RWPE1 (cell line): Measurements from ENCODE around the gene FAM228B.

Experiments
- CTCF ChIA-PET: fragments of 350-600 bp; sonication (Branson Sonifier 250); formaldehyde crosslinking; extraction: SDS; loops from one replicate; lab custom pipeline; 2021; lab: Yijun Ruan, JAX
- POLR2A ChIA-PET: fragments of 400-600 bp; formaldehyde crosslinking; extraction: SDS; loops from one replicate; lab custom pipeline; 2020; ENCODE audit warnings: antibody characterized with exemption; ENCODE audit not compliant: low non-redundant PET; lab: Yijun Ruan, JAX
- DNase-seq: peaks from one replicate; pipeline ENCODE4 v3.0.0; 2012; ENCODE audit warnings: low spot score
- H3K27ac ChIP-seq: fragments of 450-650 bp; 2 replicates; pipeline ENCODE4 v1.5.1; 2017
- TF ChIP-seq, protein P1 (sequence below): fragments of 450-650 bp; conservative IDR thresholded peaks from 2 replicates; pipeline ENCODE4 v1.5.1; 2017; ENCODE audit warnings: low read depth, mild to moderate bottlenecking

The FAM228B gene

DNA sequence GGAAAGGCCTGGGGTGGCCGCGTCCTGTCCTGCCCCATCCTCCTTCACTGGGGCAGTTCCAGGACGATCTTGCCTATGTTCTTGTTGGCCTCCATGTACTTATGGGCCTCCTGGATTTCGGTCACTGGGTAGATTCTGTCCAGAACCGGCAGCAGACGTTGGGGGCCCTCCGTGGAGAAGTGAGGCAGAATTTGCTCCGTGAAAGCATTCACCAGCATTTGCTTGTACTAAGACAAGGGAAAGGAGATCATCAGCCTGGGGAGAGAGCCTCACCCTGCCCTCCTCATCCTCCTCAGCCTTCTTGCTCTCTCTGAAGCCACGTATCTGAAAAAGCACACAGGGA, 45.8 kb upstream of the FAM228B start:
- CTCF ChIA-PET = interaction anchor here (0.6 to 1.6 kb wide), 2 partner anchors 137 to 151 kb away, joined by 4 to 5 read pairs; partner anchors contain the start of genes ATAD2B and UBXN2A
- TF ChIP-seq, protein P1, sequence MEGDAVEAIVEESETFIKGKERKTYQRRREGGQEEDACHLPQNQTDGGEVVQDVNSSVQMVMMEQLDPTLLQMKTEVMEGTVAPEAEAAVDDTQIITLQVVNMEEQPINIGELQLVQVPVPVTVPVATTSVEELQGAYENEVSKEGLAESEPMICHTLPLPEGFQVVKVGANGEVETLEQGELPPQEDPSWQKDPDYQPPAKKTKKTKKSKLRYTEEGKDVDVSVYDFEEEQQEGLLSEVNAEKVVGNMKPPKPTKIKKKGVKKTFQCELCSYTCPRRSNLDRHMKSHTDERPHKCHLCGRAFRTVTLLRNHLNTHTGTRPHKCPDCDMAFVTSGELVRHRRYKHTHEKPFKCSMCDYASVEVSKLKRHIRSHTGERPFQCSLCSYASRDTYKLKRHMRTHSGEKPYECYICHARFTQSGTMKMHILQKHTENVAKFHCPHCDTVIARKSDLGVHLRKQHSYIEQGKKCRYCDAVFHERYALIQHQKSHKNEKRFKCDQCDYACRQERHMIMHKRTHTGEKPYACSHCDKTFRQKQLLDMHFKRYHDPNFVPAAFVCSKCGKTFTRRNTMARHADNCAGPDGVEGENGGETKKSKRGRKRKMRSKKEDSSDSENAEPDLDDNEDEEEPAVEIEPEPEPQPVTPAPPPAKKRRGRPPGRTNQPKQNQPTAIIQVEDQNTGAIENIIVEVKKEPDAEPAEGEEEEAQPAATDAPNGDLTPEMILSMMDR = no peak
- POLR2A ChIA-PET = no interaction called here
- H3K27ac ChIP-seq = peak overlapping the region; percentile 90
- no peak for DNase-seq

GRCh38 chr2:24077879-24078278, 45.4 kb upstream of the FAM228B start:
- peak overlapping the region; percentile 90 for H3K27ac ChIP-seq
- ChIA-PET POLR2A (no interaction called here), CTCF (interaction anchor here (0.7 kb wide), 2 partner anchors 53 to 938 kb away, joined by 6 to 7 read pairs; no protein-coding TSS in a partner anchor)
- TF ChIP-seq, protein P1 = no peak
- no peak for DNase-seq

DNA sequence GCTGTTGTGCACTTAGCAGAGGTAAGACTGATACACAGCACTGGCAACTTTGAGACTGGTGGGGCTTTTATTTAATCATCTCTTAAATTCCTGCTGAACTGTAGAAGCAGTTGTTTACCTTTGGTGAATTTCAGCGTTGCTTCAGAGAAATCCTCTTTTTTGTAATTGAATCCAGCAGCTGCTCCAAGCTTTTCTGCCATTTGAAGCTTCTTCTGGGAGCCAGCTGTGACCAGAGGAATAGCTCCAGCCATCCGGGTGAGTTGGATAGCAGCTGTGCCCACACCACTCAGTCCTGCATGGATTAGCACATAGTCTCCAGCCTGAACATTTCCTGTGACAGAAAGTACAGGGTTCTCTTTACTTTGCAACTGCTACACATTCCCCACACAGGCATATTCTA, 42.6 kb upstream of the FAM228B start:
- H3K27ac ChIP-seq = no peak overlapping the region
- DNase-seq = no peak
- CTCF ChIA-PET = no interaction called here
- TF ChIP-seq, protein P1 = no peak
- POLR2A ChIA-PET = no interaction called here

DNA sequence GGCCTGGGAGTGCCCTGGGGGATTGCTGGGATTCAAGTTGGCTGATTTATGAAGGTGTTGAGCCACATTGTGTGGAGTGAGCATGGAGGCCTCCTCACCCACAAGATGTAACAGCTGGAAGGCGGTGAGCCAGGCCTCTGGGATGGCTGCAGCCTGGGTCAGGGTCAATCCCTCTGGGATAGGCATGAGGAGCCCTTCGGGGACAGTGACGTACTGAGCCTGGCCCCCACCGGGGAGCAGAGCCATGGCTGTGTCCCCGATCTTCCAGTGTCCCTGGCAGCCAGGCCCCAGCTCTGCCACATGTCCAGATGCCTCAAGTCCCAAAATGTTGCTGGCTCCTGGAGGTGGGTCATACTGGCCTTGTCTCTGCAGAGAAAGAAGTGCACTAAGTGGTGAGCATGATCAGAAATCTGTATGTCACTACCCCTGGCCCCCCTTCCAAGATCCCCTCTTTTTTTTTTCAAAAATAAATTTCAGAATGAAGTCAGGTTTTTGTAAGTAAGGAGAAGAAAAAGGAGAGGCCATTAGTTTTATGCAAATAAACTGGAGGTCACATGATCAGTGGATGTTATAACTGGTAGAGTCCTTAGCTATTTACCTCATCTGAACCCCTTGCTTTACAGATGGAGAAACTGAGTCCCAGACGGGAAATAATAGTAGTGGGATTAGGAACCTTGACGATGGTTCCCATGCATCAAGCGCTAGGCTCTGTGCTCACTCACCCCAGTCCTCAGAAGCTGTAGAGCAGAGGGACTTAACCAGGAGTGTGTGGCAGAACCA, 40.3 kb upstream of the FAM228B start:
- TF ChIP-seq, protein P1 = no peak
- peak overlapping the region; percentile 97 for H3K27ac ChIP-seq
- no peak for DNase-seq
- POLR2A ChIA-PET = no interaction called here
- CTCF ChIA-PET = interaction anchor here (0.5 to 1.2 kb wide), 3 partner anchors 28 to 117 kb away, joined by 3 read pairs; no protein-coding TSS in a partner anchor

DNA sequence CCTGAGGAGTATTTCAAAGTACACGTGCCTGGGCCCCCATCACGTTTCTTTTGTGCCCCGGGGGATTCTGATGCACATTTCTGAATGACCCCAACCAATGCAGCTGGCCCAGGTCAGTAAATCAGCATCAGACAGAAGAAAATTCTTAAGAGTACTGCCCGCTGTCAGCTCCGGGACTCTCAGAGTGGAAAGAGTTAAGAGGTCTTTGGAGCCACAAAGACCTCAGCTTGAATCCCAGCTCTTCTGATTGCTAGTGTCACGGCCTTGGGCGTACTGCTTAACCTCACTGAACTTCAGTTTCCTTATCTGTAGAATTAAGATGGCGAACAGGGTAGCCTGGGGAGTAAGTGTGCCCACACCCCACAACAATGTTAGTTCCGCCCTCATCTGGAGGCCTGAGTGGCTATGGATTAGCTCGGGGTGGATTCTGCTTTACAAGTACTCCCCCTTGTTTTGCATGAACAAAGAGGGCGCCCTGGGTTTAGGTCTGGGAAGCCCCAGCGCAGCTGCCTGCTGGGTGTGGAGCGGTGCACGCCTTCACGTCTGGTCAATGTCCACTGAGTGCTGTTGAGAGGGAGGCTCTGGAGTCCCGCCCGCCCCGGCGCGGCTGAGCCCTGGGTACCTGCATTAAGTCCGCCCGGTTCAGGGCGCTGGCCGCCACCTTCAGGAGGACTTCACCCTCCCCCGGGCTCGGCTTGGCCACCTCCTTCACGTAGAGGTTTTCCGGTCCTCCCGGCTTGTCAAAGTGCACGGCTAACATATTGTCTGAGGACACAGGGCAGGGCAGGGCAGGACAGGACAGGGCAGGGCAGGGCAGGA, 39.5 kb upstream of the FAM228B start:
- peak overlapping the region; percentile 97 for H3K27ac ChIP-seq
- POLR2A ChIA-PET = interaction anchor here (0.6 to 1.0 kb wide), 2 partner anchors 117 to 157 kb away, joined by 3 to 12 read pairs; no protein-coding TSS in a partner anchor
- TF ChIP-seq, protein P1 = no peak
- DNase-seq = peak; percentile 71
- CTCF ChIA-PET = interaction anchor here (0.5 to 1.6 kb wide), 12 partner anchors 8 to 173 kb away, joined by 3 to 10 read pairs (median 3); partner anchors contain the start of gene ATAD2B
